Osteocyte (in vitro differentiated cells): ENCODE results near the gene CDH16. TPM values are rescaled to one million over a fixed set of nuclear protein-coding genes. Genes with fewer than 3 reads are reported as not detected.

Experiments
- DNase-seq: peaks from one replicate; pipeline ENCODE4 v3.0.0; 2021; ENCODE audit warnings: mixed read lengths; ENCODE audit not compliant: unreplicated experiment; ENCODE audit errors: extremely low spot score
- H3K27ac Mint-ChIP-seq: one replicate; pipeline ENCODE4 v1.8.0; 2021; ENCODE audit warnings: mild to moderate bottlenecking, mixed read lengths; ENCODE audit not compliant: unreplicated experiment
- H3K27me3 Mint-ChIP-seq: one replicate; pipeline ENCODE4 v1.8.0; 2021; ENCODE audit warnings: mixed read lengths; ENCODE audit not compliant: unreplicated experiment
- H3K36me3 Mint-ChIP-seq: one replicate; pipeline ENCODE4 v1.8.0; 2021; ENCODE audit warnings: mixed read lengths; ENCODE audit not compliant: unreplicated experiment
- H3K4me1 Mint-ChIP-seq: one replicate; pipeline ENCODE4 v1.8.0; 2021; ENCODE audit warnings: mixed read lengths; ENCODE audit not compliant: unreplicated experiment
- H3K4me3 Mint-ChIP-seq: one replicate; pipeline ENCODE4 v1.8.0; 2021; ENCODE audit warnings: mild to moderate bottlenecking, moderate library complexity, mixed read lengths; ENCODE audit not compliant: unreplicated experiment
- H3K9me3 Mint-ChIP-seq: one replicate; pipeline ENCODE4 v1.8.0; 2021; ENCODE audit warnings: mixed read lengths; ENCODE audit not compliant: unreplicated experiment
- total RNA-seq: library from RNA; stranded (reverse); gene quantifications from 2 replicates; pipeline ENCODE4 v1.2.1, GENCODE V29; 2021
- TF ChIP-seq, protein P1 (sequence below): fragments of 200-600 bp; sonication (generic); IDR thresholded peaks from 2 replicates; pipeline ENCODE4 v1.5.0; 2021; ENCODE audit warnings: antibody characterized with exemption, mild to moderate bottlenecking, moderate library complexity

CDH16 gene
- total RNA-seq, 1 donor from 2014 or later: not detected

GRCh38 chr16:66886321-66886720 lies 32.4 kb downstream of the CDH16 start:
- Mint-ChIP-seq H3K4me3 (no peak overlapping the region), H3K27ac (no peak overlapping the region), H3K4me1 (peaks cover 7% of the 10 kb centered on the region), H3K9me3 (no peaks in the 10 kb centered on the region), H3K27me3 (no peaks in the 10 kb centered on the region), H3K36me3 (peaks cover 18% of the 10 kb centered on the region)
- TF ChIP-seq, protein P1, sequence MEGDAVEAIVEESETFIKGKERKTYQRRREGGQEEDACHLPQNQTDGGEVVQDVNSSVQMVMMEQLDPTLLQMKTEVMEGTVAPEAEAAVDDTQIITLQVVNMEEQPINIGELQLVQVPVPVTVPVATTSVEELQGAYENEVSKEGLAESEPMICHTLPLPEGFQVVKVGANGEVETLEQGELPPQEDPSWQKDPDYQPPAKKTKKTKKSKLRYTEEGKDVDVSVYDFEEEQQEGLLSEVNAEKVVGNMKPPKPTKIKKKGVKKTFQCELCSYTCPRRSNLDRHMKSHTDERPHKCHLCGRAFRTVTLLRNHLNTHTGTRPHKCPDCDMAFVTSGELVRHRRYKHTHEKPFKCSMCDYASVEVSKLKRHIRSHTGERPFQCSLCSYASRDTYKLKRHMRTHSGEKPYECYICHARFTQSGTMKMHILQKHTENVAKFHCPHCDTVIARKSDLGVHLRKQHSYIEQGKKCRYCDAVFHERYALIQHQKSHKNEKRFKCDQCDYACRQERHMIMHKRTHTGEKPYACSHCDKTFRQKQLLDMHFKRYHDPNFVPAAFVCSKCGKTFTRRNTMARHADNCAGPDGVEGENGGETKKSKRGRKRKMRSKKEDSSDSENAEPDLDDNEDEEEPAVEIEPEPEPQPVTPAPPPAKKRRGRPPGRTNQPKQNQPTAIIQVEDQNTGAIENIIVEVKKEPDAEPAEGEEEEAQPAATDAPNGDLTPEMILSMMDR: no peak
- no peak for DNase-seq

GRCh38 chr16:66885491-66885890 lies 33.2 kb downstream of the CDH16 start:
- H3K27ac Mint-ChIP-seq: no peak overlapping the region
- peaks cover 14% of the 10 kb centered on the region for H3K36me3 Mint-ChIP-seq
- H3K27me3 Mint-ChIP-seq: no peaks in the 10 kb centered on the region
- no peak for DNase-seq
- TF ChIP-seq, protein P1: no peak
- peaks cover 7% of the 10 kb centered on the region for H3K4me1 Mint-ChIP-seq
- no peak overlapping the region for H3K4me3 Mint-ChIP-seq
- no peaks in the 10 kb centered on the region for H3K9me3 Mint-ChIP-seq

GRCh38 chr16:66882702-66883101 lies 36.0 kb downstream of the CDH16 start:
- H3K36me3 Mint-ChIP-seq: peaks cover 14% of the 10 kb centered on the region
- H3K27ac Mint-ChIP-seq: no peak overlapping the region
- H3K4me3 Mint-ChIP-seq: no peak overlapping the region
- TF ChIP-seq, protein P1: no peak
- DNase-seq: no peak
- no peaks in the 10 kb centered on the region for H3K9me3 Mint-ChIP-seq
- peaks cover 25% of the 10 kb centered on the region for H3K4me1 Mint-ChIP-seq
- H3K27me3 Mint-ChIP-seq: no peaks in the 10 kb centered on the region

DNA sequence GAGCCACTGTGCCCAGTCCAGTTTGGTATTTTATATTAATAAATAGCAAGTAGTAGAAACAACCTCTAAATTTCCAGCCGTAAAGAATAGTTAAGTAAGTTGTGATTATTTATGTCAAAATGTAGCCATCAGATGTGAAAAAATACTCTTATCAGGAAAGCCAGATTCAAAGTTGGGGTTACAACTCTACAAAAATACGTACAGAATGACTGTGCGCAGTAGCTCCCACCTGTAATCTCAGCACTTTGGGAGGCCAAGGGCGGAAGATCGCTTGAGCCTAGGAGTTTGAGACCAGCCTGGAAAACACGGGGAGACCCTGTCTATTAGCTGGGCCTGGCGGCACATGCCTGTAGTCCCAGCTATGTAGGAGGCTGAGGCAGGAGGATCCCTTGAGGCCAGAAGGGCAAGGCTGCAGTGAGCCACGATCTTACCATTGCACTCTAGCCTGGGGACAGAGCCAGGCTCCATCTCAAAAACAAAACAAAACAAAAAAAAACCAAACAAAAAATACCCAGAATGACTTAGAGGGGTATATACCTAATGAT lies 36.6 kb downstream of the CDH16 start:
- Mint-ChIP-seq H3K27ac (no peak overlapping the region), H3K27me3 (no peaks in the 10 kb centered on the region), H3K4me1 (peaks cover 22% of the 10 kb centered on the region), H3K36me3 (peaks cover 12% of the 10 kb centered on the region), H3K9me3 (no peaks in the 10 kb centered on the region), H3K4me3 (no peak overlapping the region)
- no peak for DNase-seq
- TF ChIP-seq, protein P1: no peak

- H3K4me1 Mint-ChIP-seq: peaks cover 21% of the 10 kb centered on the region
- DNase-seq: no peak
- H3K9me3 Mint-ChIP-seq: no peaks in the 10 kb centered on the region
- TF ChIP-seq, protein P1: no peak
- H3K27me3 Mint-ChIP-seq: no peaks in the 10 kb centered on the region
- H3K27ac Mint-ChIP-seq: no peak overlapping the region
- H3K4me3 Mint-ChIP-seq: peak overlapping the region; percentile 51
- H3K36me3 Mint-ChIP-seq: peaks cover 12% of the 10 kb centered on the region
Observed at GRCh38 chr16:66881560-66881959, 37.1 kb downstream of the CDH16 start.
